GM19328 (cell line): ENCODE results near the gene TCF12.
A peak's percentile ranks its signal among the peaks of the same experiment; 100 is the strongest.
"Not testable (repeated sequence)": the region's sequence is repeated elsewhere in the genome, so short reads cannot be mapped to it uniquely, and the experiment has no call there.

Experiments used
- ATAC-seq: cut with Tn5 transposase; IDR thresholded peaks from one replicate; pipeline ENCODE4 v1.9.1; 2021; ENCODE audit warnings: mild to moderate bottlenecking, moderate library complexity; ENCODE audit not compliant: unreplicated experiment

TCF12 gene

GRCh38 chr15:56913670-56914069 lies 4.8 kb upstream of the TCF12 start:
- no peak for ATAC-seq

- ATAC-seq: no peak
Measured at GRCh38 chr15:56915888-56916287, 2.6 kb upstream of the TCF12 start.

GRCh38 chr15:56916825-56917477 lies 1.5 kb upstream of the TCF12 start:
- no peak for ATAC-seq

- peak; percentile 4 for ATAC-seq
Measured at GRCh38 chr15:56917652-56918045, 795 bp upstream of the TCF12 start.

- peak; percentile 18 for ATAC-seq
Measured at GRCh38 chr15:56919031-56919608, 676 bp downstream of the TCF12 start.

- ATAC-seq: no peak
Measured at GRCh38 chr15:56919609-56920366, 1.3 kb downstream of the TCF12 start.

- ATAC-seq: no peak
Measured at GRCh38 chr15:56920367-56920627, 1.9 kb downstream of the TCF12 start.

GRCh38 chr15:56923174-56923591 lies 4.7 kb downstream of the TCF12 start:
- no peak for ATAC-seq

GRCh38 chr15:56927816-56928215 lies 9.4 kb downstream of the TCF12 start:
- ATAC-seq: no peak

GRCh38 chr15:56929399-56929798 lies 11.0 kb downstream of the TCF12 start:
- no peak for ATAC-seq

- no peak for ATAC-seq
Measured at GRCh38 chr15:56929933-56930332, 11.5 kb downstream of the TCF12 start.

- ATAC-seq: no peak
Measured at GRCh38 chr15:56930669-56931313, 12.3 kb downstream of the TCF12 start.

GRCh38 chr15:56931639-56932508 lies 13.4 kb downstream of the TCF12 start:
- no peak for ATAC-seq

GRCh38 chr15:56932509-56932868 lies 14.0 kb downstream of the TCF12 start:
- ATAC-seq: not testable (repeated sequence)

- no peak for ATAC-seq
Measured at GRCh38 chr15:56933410-56933809, 15.0 kb downstream of the TCF12 start.

GRCh38 chr15:56933811-56934210 lies 15.4 kb downstream of the TCF12 start:
- ATAC-seq: no peak

- no peak for ATAC-seq
Measured at GRCh38 chr15:56934269-56934668, 15.8 kb downstream of the TCF12 start.

- no peak for ATAC-seq
Measured at GRCh38 chr15:56936929-56937328, 18.5 kb downstream of the TCF12 start.

GRCh38 chr15:56939257-56939656 lies 20.8 kb downstream of the TCF12 start:
- no peak for ATAC-seq

GRCh38 chr15:56940388-56940787 lies 21.9 kb downstream of the TCF12 start:
- no peak for ATAC-seq

GRCh38 chr15:56942118-56942517 lies 23.7 kb downstream of the TCF12 start:
- ATAC-seq: no peak
